Activated CD4-positive, alpha-beta T cell treated with anti-CD3 and anti-CD28 coated beads, Interleukin-2, Interleukin-4, amounts not matched to agents 100 ng/mL and 50 ng/mL, durations not matched to agents 16 hours and 8 hours (primary cell): ENCODE measurements around the gene TAP2.
"Not testable (repeated sequence)": the region's sequence is repeated elsewhere in the genome, so short reads cannot be mapped to it uniquely, and the experiment has no call there.

ENCODE experiments used
- DNase-seq: peaks from one replicate; pipeline ENCODE4 v3.0.0-alpha.2; 2020; ENCODE audit warnings: low spot score

Gene TAP2

DNA sequence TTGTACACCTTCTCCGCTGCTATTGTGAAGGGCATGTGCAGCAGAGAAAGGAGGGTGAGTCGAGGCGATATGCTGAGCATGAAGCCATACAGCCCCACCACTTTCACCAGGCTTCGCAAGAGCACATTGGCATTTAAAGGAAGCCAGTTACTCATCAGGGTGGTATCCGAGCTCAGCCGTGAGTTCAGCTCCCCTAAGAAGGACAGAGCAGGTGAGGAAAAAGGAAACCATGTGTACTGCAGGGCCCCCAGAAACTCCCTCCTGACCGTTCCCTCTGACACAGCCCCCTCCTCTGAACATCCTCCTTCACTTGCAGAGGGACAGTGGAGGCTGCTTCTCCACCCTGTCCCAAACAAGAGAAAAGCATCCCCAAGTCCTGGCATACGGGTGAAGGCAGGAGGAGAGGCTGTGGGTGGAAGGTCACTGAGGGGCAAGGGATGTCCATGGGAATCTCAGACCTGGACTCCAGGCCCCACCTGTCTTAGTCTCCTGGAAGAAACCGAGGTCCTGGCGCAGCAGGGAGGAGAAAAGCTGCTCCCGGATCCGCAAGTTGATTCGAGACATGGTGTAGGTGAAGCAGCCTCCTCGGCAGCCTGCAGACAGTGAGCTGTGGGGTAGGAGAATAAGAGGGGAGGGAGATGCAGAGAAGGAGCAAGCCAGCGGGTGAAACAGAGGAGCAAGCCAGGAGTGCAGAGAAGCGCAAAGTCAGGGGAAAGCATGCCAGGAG is 3.2 kb downstream of the TAP2 start:
- no peak for DNase-seq

DNA sequence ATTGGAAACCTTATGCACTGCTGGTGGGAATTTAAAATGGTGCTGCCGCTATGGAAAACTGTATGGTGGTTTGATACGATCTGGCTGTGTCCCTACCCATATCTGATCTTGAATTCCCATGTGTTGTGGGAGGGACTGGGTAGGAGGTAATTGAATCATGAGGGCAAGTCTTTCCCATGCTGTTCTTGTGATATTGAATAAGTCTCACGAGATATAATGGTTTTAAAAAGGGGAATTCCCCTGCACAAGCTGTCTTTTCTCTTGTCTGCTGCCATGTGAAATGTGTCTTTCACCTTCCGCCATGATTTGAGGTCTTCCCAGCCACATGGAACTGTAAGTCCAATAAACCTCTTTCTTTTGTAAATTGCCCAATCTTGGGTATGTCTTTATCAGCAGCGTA is 4.9 kb downstream of the TAP2 start:
- DNase-seq = no peak

DNA sequence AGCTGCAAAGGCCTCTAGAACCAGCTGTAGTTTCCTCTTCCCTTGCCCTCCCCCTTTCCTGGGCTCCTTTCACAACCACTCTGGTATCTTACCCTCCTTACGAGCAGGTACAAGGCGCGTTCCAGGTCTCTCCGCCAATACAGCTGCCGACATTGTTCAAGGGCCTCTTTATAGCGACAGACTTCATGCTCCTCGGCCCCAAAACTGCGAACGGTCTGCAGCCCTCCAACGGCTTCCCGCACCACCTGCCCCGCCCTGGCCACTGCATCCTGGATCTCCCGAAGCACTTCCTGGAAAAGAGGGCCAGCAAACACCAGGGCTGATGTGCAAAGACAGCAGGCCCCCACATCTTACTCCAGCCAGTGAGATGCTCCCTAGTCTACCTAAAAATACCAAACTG is 6.0 kb downstream of the TAP2 start:
- no peak for DNase-seq

DNA sequence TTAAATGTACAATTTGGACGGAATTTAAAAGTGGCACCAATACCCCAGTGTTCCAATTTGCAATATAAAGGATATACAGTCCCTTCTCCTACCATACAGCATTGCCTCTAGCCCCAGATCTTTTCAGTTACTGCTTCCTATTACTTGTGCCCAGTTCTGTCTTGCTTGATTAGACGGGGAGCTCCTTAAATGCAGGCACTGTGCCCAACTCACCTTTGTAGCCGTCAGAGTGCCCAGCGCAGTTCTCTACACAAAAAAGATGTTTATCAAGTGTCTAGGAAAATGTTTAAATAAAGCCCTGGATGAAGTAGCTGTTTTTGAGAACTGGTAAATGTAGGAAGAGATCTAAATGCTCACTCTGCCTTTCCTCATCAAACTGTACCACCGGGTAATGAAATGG is 7.6 kb downstream of the TAP2 start:
- DNase-seq = no peak

DNA sequence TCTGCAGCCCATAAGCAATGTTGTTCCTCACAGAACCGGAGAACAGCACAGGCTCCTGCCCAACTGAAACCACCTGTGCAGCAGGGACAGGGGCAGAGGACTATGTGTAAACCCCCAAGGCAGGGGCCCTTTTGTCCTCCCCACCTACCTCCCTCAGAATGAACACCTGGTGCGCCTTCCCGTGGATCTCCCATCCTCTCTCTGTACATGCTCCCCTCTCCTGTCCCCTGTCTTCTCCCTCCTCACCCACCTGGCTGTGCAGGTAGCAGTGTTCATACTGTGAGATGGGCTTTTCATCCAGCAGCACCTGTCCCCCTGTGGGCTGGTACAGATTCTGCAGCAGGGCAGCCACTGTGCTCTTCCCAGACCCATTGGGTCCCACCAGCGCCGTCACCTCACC is 8.5 kb downstream of the TAP2 start:
- no peak for DNase-seq

DNA sequence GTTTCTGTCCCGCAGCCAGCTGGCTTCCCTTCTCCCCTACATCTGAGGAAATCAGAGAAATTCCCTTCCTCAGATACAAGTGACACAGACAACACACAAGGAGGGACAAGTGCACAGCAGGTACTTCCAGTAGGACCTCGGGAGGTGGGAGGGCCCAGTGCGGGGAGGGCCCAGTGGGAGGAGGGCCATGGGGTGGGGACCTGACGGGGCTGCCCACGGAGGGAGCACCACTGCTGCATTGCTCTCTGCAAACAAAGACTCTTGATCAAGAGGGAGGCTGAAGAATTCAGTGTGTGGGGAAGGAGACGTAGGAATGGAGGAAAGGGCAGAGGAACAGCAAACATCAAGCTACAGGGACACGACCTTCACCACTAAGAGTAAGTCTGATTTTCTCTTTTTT is 9.0 kb downstream of the TAP2 start:
- DNase-seq = no peak

DNA sequence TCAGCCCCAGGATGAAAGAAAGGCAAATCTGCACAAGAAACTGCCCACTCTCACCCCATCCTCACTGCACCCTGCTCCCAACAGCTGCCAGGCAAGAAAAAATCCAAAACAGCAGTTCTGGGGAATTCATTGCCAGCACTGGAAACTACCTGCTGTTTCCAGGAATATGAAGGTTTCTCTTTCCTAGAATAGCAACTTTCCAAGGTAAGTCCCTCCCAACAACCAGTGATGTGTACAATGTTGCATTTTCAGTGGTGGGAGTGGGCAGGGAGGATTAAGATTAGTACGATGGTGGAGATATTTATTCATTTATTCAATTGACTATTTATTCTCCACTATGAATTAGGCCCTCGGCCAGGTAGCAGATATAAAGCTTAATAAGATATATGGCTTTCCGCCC is 11.5 kb downstream of the TAP2 start:
- DNase-seq = no peak

DNA sequence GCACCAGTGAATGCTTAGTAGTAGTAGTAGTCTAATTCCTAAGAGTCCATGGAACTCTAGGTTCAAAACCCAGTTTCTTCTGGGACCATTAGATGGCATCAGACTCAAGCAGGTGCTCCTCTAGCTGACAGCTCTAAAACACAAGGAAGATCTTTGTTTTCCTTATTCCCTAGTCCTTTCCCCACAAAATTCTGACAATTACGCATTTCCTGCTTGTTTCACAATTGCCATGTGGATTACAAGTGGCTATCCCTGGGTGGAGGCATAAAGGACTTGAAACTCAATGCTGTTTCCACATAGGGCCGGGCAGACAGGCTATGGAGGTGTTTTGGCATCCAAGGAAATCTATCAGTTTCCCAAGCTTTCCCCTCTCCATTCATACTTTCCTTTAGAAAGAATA is 12.6 kb downstream of the TAP2 start:
- no peak for DNase-seq

DNA sequence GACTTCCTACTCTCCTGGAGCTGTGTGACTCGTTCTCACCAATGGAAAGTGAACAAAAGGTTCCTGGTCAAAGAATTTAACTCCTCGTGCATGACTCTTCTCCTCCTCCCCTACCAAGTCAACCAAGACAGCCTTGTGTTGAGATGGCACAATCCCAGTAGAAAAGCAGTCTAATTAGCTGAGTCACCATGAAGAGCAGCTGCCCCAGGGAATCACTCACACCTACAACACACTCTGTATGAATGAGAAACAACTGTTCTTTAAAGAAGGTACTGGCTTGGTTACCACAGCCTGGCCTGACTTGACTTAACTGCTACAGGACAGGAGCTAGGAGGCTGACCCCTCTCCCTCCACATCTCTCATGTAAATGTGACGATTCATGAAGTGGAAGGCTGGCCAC is 18.8 kb downstream of the TAP2 start:
- DNase-seq = no peak

DNA sequence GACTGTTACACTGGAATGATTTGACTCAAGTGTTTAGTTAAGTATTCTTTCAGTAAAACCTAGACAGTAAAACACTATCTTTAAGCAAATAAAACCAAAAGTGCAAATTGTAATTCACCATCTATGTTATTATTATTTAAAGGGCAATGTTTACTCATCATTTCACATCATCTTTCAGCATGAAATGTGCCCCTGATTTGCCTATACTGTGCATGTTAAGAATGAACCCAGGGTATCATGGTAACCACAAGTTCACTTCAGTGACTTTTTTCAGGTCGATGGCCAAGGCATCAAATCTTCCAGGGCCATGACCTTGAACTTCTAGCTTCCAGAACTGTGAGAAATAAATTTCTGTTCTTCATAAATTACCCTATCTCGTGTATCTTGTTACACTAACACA is 19.7 kb downstream of the TAP2 start:
- DNase-seq = no peak

DNA sequence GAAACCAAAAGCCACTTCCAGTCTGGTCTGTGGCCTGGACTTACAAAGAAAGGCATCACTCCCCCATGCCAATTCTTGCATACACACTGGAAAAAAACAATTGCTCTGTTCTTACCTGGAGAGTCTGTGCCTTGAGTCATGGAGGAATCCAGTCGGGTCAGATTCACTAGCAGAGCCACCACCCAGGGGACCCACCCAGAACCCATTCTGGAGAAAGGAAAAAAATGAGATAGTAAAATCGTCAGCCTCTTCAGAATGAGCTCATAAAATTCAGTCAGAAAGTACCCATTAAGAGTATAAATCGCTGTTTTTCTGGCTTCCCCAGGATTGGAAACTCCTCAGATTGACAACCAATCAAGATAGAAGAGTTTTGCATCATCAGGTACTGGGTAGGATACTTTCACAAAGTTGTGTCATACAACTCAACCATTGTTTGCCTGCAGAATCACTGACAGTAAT is 21.8 kb downstream of the TAP2 start, which contains the start of gene HLA-DOB:
Gene HLA-DOB, minus strand, starts transcription at position 257 of the 459 bp plus-strand sequence. Its CDS starts 51 bp downstream, at position 206.
- peak; percentile 37 for DNase-seq

DNA sequence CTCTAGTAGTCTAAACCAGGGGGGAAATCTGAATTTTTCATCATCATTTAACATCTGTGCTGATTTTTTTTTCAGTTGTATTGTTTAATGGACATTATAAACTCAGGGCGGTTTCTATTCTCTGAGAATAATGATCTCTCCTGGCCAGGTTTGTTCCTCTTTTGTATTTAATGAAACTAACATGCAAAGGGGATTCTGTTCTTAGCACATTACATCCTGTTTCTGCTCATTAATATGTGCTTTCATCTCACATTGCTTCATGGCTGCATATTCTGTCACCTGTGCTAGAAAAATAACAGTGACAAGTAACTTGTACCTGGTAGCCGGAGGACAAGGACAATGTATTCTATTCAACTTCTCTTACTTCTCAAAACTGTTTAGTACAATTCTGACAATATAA is 22.5 kb downstream of the TAP2 start:
- no peak for DNase-seq

DNA sequence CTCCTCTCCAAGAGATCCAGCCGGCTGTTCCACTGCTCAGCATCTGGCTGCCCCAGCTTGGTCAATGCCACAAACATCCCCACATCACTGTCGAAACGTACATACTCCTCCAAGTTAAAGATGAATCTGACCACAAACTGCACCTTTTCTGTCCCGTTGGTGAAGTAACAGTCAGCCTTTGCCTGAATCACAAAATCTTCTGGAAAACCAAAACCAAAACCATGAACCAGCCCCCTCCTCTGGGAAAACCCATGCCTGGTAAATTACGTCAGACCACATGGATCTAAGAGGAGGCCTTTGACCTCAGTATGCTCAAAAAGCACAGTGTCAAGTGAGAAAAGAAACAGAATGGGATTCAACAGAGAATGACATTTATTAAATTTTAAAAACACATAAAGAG is 23.4 kb downstream of the TAP2 start:
- no peak for DNase-seq

DNA sequence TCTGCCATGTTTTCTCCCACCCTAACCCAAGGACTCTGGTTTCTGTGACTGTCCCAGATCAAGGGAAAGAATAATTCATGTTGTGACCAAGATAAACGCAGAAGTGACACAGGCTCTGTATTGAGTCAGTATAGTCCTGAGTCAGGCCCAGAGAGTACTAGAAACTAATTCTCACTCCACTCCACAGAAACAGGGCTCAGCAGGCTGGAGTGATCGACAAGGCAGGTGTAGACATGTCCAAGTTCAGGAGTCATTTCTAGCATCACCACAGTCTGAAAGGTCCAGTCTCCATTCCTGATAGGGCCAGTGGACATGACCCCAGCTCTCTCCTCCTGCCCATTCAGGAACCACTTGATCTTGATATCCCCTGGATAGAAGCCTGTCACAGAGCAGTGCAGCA is 24.4 kb downstream of the TAP2 start:
- no peak for DNase-seq

DNA sequence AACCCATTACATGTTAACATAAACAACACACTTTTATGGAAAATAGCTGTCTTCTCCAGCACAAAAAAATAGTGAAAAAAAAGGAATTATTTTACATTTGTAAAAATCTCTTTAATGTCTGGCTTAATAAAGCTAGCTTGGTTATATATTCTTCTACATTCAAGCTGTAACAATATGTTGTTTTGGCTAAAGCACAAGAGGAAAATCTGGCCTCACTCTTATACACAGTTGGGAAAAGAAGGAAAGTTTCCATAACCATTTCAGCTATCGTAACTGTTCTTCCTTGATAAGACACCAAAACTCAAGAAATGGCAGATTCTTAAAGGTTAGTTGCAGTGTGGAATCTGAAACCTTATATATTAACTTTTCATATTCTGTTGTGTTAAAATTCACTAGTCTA is 29.4 kb downstream of the TAP2 start:
- DNase-seq = no peak

DNA sequence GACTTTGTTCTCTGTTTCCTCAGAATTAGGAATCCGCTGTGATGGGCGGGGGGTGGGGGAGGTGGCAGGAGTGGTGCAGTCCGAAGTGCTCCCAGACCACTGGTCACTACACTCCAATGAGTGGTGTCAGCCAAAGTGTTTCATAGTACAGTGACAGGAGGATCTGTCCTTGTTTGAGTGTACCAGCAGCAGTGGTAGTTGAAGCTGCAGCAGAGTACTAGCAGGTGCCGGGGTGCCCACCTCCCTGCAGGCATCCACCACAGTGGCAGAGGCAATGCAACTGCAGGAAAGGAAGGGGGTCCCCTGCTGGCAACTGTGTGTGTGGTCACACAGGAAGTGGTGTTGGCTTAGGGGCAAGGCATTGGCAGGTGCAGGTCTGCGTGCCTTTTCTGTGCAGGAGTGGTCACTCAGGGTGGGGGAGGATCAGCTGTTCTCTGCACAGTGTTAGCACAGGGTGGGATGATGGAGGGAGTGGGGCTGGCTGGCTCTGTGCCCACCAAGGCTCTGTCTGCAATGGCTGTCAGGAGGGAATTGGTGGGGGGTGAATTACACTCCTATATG is 31.4 kb downstream of the TAP2 start:
- no peak for DNase-seq

DNA sequence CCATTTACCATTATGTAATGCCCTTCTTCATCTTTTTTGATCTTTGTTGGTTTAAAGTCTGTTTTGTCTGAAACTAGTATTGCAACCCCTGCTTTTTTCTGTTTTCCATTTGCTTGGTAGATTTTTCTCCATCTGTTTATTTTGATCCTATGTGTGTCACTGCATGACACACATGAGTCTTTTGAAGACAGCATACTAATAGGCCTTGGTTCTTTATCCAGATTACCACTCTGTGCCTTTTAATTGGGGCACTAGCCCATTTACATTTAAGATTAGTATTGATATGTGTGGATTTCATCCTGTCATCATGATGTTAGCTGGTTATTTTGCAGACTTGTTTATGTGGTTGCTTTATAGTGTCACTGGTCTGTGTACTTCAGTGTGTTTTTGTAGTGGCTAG is 33.1 kb downstream of the TAP2 start:
- DNase-seq = not testable (repeated sequence)

DNA sequence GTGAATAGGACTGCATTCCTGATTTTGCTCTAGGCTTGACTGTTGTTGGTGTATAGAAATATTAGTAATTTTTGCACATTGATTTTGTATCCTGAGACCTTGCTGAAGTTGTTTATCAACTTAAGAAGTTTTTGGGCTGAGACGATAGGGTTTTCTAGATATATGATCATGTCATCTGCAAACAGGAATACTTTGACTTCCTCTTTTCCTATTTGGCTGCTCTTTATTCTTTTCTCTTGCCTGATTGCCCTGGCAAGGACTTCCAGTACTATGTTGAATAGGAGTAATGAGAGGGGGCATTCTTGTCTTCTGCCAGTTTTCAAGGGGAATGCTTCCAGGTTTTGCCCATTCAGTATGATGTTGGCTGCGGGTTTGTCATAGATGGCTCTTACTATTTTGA is 35.1 kb downstream of the TAP2 start:
- DNase-seq = no peak

DNA sequence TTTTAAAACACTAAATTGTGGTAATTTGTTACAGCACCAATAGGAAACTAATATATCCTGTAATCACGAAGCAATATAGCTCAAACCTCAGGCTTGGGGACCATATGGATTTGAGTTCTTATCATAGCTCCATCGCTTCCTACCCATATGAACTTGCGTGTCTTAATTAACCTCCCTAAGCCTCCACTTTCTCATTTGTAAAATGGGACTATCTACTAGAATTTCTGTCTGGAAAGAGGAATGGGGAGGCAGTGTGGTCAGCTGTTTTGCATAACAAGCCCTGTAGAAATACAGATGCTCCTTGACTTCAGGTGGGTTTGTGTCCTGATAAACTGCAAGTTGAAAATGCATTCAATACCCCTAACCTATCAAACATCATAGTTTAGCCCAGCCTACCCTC is 38.8 kb downstream of the TAP2 start:
- no peak for DNase-seq

DNA sequence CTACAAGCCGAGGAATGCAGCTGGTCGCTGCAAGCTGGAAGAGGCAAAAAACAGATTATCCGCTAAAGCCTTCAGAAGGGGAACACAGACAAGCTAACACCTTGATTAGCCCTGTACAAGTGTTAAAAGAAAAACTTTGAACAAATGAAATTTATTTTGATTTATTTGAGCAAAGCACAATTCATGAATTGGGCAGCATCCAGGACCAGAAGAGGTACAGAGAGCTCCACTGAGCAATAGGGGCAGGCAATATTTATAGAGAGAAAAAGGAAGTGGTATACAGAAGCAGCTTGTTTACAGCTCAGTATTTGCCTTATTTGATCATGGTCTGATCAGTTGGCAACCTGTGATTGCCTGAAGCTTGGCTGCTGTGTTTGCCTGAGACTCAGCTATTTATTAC is 39.4 kb downstream of the TAP2 start:
- DNase-seq = no peak

DNA sequence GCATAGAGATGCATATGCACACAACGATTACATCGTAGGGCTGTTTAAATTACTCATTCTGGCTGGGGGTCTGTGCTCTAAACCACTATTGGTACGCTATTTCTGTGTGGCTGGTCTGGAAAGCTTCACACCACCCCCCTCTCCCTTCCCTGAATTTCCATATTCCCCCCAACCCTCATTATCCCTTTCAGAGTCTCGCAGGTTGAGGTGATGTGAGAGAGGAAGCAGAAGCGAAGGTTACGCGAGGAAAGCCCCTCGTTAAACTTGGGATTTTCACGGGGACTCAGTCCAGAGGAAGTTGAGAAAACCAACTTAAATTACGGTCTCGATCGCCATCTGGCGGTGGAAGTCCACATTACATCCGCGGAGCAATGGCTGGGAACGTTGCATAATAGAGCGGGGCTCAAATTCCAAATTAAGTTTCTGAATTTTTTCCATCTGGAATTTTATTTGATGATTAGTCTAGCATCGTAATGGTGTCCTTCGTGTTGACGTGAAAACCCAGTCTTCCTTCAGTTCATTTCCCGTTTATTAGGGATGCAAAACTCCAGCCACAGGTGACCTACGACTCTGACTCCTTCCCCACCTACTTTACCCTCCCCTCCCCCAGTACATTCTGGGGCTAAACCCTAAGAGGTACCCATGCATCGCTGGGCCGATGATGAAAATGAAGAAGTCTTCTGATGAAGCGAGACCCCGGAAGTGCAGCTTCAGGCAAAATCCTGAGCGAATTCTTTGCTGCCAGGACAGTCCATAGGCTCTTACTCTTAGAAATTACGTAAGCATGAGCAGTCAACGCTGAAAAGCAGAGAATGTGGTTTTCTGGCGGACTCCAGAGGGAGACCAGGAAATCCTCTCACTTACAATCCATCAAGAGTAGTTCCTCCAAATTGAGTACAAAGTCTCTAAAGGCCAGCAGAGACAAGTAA is 41.4 kb downstream of the TAP2 start:
- peak; percentile 77 for DNase-seq

DNA sequence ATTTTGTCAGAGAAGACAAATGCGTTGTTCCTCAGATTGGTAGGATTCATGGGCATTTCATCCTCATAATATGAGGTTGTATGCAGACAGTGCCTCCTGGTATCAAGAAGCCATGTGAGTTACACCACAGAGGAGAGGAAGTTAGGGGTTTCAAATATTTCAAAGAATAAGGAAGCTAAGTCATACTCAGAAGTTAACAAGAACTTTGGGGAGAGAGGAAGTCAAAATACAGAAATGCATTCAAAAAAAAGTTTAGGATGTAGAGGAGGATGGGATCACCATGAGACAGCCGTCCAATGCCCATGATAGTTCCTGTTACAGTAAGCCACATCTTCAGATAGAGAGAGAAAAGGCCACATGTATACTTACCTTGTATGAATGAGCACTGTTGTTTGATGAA is 44.0 kb downstream of the TAP2 start:
- no peak for DNase-seq

DNA sequence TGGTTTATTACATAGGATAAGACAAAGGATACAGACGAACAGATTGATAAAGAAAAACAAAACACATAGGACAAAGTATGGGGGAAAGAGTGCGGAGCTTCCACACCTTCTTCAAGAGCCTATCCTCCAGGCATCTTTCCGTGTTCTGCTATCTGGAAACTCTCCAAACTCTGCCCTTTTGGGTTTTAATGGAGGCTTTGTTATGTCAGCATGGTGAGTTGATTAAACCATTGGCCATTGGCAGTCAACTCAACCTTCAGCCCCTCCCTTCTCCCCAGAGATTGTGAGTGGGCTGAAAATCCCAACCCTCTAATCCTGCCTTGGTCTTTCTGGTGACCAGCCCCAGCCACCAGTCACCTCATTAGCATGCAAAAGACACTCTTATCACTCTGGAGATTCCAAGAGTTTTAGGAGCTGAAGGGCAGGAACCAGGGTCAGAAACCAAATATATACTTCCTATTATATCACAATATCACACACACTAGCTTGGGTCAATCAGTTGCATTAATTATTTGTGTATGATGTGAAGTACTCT is 45.6 kb downstream of the TAP2 start:
- DNase-seq = no peak
